HG03565 (cell line): ENCODE results near the gene SLC2A8.

ENCODE experiments used
- ATAC-seq: cut with Tn5 transposase; IDR thresholded peaks from one replicate; pipeline ENCODE4 v1.9.1; 2021; ENCODE audit warnings: mild to moderate bottlenecking, moderate library complexity; ENCODE audit not compliant: unreplicated experiment

Gene SLC2A8

DNA sequence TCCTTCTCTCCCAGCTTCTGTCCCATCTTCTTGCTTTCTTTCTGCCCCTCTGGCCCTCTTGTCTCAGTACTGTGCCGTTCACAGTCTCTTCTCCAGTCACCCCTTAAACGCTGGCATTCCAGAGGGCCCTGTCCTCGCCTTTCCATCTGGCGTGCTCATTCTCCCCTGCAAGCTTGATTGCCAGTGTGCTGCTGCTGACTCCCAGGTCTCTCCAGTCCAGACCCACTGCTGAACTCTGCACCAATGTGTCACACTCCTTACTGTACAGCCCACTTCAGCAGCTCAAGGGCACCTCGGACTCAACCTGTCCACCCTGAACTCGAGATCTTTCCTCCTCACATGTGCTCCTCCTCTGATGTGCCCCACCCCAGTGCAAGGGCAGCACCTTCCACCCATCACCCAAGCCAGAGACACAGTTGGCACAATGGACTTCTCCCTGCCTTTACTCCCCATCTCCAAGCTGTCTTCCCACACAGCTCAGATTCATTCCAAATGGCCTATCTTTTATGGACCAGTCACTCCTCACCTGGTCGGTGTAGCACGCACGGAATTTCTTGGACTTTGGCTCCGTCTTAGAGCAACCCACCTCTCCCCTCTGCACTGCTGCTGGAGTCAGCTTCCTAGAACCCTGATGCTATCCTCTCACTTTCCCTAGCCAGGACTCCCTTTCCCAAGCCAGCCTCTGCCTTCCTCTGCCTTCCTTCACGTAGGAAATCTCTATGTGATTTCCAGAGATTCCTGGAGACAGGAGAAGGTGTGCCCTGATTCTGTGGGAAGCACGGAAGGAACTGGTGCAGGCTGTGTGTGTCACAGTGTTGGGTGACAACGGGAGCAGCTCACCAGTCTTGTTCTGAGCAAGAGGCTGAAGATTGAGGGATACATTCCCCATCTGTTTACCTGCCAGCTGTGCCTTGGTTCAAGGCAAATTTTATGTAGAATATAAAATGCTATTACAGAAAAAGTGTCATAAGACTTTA lies 26.0 kb upstream of the SLC2A8 start:
- no peak for ATAC-seq

DNA sequence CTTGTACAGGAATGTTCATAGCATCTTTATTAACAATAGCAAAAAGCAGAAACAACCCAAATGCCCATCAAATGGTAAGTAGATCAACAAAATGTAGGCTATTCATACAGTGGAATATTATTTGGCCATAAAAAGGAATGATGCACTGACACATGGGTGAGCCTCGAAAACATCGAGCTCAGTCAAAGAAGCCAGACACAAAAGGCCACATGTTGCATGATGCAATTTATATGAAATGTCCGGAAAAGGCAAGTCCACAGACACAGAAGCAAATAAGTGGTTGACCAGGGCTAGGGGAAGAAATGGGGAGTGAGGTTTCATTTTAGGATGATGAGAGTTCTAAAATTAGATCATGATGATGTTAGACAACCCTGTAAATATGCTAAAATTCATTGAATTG lies 16.5 kb upstream of the SLC2A8 start:
- ATAC-seq, result no peak

- ATAC-seq, result no peak
Observed at GRCh38 chr9:127382541-127382940, 14.4 kb upstream of the SLC2A8 start.

- no peak for ATAC-seq
Observed at GRCh38 chr9:127384016-127384730, 12.8 kb upstream of the SLC2A8 start.

GRCh38 chr9:127384901-127385300 lies 12.1 kb upstream of the SLC2A8 start:
- no peak for ATAC-seq

DNA sequence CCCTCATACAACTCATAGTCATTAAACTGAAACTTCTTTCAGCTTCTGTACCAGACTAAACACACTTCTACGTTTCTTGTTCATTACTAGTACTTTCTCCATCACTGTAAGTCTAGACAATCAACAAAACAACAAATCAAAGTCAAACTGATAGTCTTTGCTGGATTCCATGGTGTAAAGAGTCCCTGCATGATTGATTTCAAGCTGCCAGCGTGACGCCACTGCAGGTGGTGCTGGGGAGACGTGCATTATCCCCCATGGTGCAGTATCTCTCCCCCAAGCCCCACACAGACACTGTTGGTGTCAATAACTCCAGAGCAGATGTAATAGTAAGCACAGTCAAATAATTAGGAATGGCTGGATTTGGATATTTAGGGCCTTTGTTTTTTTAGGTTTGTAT lies 10.7 kb upstream of the SLC2A8 start:
- no peak for ATAC-seq

DNA sequence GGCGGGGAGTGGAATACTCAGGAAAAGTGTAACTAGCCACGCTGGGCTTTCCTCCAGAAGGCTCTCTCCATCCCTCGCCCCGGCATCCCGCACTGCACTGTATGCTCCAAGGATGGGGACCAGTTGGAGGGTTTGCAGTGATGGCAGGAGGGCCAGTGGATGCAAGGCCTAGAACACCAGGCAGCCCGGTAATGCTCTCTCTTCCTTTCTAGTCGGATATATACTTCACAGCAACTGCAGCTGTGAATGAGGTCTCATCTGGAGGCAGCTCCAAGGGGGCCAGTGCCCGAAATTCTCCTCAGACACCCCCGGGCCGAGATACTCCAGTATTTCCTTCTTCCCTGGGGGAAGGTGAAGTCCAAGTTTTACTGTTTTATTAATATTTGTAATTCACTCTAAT lies 10.0 kb upstream of the SLC2A8 start:
- no peak for ATAC-seq

- peak; percentile 83 for ATAC-seq
Observed at GRCh38 chr9:127388037-127388855, 8.7 kb upstream of the SLC2A8 start.

- ATAC-seq, result no peak
Observed at GRCh38 chr9:127388856-127389238, 8.1 kb upstream of the SLC2A8 start.

DNA sequence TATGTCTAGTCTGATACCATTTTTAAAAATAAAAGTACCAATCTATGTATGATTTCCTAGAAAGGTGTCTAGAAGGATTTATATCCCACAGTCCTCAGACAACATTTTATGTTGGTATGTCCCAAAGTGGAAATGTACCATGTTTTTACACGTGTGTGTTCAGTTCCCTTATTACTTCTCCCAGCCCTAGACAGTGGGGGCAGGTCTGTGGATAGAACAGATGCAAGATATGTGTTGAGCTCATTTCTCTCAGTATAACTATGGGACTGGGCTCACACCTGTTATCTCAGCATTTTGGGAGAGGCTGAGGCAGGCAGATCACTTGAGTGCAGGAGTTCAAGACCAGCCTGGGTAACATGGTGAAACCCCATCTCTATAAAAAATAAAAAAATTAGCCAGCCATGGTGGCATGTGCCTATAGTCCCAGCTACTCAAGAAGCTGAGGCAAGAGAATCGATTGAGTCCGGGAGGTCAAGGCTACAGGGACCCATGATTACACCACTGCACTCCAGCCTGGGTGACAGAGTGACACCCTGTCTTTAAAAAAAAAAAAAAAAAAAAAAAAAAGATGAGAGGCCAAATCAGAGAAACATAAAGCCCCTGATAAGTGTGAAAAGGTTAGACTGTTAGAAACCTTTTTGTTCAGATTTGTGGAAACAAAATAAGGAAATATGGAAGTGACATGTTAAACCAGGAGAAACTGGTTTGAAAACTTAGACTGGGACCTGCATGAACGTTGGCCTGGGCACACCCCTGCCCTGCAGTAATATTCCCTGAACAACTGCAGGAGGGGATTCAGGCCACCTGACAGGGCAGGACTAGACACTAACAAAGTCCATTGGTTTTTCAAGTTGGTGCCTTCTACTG lies 7.4 kb upstream of the SLC2A8 start:
- ATAC-seq, result no peak

DNA sequence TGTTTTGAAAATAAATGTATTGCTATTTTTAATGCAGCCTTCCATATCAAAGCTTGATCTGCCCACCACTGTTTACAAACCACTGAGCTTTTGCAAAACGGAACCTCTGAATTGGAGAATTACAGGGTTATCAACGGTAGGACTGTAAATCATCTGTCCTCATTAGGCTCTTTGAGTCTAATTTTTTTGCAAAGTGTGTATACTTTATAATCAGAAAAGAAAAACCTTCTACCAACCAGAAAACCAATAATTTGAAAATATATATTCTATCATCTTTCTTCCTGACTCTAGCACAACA lies 6.8 kb upstream of the SLC2A8 start:
- ATAC-seq, result no peak

- no peak for ATAC-seq
Observed at GRCh38 chr9:127390563-127390962, 6.4 kb upstream of the SLC2A8 start.

DNA sequence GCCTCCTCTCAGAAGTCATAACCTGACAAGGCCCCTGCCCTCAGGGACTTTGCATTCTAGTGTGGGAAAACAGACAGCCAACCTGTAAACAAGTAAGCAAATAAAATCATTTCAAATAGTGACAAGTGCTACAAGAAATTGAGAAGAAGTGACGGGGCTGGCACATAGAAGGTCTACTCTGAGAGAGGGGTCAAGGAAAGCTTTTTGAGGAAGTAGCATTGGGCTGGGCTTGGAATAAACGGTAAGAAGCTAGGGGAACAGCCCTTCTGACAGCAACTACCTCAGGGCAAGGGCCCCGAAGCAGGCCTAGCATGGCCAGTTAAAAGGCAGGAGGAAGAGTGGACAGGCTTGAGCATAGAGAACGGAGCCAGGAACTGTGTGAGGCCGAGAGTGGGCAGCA lies 4.8 kb upstream of the SLC2A8 start:
- ATAC-seq, result no peak

GRCh38 chr9:127392976-127393375 lies 4.0 kb upstream of the SLC2A8 start:
- no peak for ATAC-seq

GRCh38 chr9:127393645-127394044 lies 3.3 kb upstream of the SLC2A8 start:
- ATAC-seq, result no peak

- no peak for ATAC-seq
Observed at GRCh38 chr9:127395497-127396252, 1.3 kb upstream of the SLC2A8 start.

GRCh38 chr9:127396253-127396807 lies 639 bp upstream of the SLC2A8 start:
- ATAC-seq, result no peak

DNA sequence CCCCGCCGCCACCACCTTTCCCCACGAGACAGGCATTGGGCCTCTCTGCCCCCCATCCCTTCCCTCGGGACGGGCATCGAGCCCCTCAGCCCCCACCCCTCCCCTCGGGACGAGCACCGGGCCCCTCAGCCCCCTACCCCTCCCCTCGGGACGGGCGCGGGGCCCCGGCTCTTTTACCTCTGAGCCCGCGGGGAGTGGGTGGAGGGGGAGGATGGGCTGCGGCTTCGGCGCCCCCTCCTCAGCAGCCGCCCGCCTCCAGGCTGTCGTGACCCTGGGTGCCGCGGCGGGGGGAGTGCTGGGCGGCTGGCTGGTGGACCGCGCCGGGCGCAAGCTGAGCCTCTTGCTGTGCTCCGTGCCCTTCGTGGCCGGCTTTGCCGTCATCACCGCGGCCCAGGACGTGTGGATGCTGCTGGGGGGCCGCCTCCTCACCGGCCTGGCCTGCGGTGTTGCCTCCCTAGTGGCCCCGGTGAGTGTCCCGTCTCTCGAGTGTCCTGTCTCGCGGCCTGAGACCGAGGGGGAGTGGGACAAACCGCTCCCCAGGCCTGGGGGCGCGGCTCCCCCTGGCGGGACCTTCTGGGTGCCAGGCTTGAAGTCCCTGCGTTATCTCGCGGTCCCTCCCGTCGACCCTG lies 791 bp downstream of the SLC2A8 start:
- ATAC-seq, result no peak

GRCh38 chr9:127398275-127398647 lies 1.3 kb downstream of the SLC2A8 start:
- ATAC-seq, result no peak
